Hepatocyte (in vitro differentiated cells): ENCODE results near the gene BRS3. TPM values are rescaled to one million over a fixed set of nuclear protein-coding genes. Genes with fewer than 3 reads are reported as not detected.

Source experiments
- DNase-seq: peaks from one replicate; pipeline ENCODE4 v3.0.0-alpha.2; 2016; ENCODE audit warnings: low spot score
- H2AFZ ChIP-seq: fragments of 200-600 bp; sonication (generic); 2 replicates; pipeline ENCODE4 v1.6.0; 2016; ENCODE audit warnings: antibody characterized with exemption, mild to moderate bottlenecking
- H3K27ac ChIP-seq: fragments of 200-600 bp; sonication (generic); 2 replicates; pipeline ENCODE4 v1.5.1; 2016; ENCODE audit warnings: mild to moderate bottlenecking
- H3K27me3 ChIP-seq: fragments of 200-600 bp; sonication (generic); 2 replicates; pipeline ENCODE4 v1.6.1; 2016
- H3K36me3 ChIP-seq: fragments of 200-600 bp; sonication (generic); replicated peaks from 2 replicates; pipeline ENCODE4 v1.5.1; 2016; ENCODE audit warnings: low read depth; ENCODE audit not compliant: insufficient read depth
- H3K4me1 ChIP-seq: fragments of 200-600 bp; sonication (generic); 2 replicates; pipeline ENCODE4 v1.5.1; 2016; ENCODE audit warnings: mild to moderate bottlenecking, moderate library complexity; ENCODE audit not compliant: insufficient read depth
- H3K4me2 ChIP-seq: fragments of 200-600 bp; sonication (generic); 2 replicates; pipeline ENCODE4 v1.6.0; 2016
- H3K4me3 ChIP-seq: fragments of 200-600 bp; sonication (generic); 2 replicates; pipeline ENCODE4 v1.5.1; 2016; ENCODE audit warnings: mild to moderate bottlenecking
- H3K79me2 ChIP-seq: fragments of 200-600 bp; sonication (generic); 2 replicates; pipeline ENCODE4 v1.6.0; 2017; ENCODE audit warnings: mild to moderate bottlenecking
- H3K9me2 ChIP-seq: fragments of 200-600 bp; sonication (generic); replicated peaks from 2 replicates; pipeline ENCODE4 v1.6.0; 2017; ENCODE audit warnings: mild to moderate bottlenecking; ENCODE audit not compliant: insufficient read depth
- H3K9me3 ChIP-seq: fragments of 200-600 bp; sonication (generic); 2 replicates; pipeline ENCODE4 v1.5.1; 2016; ENCODE audit warnings: low read depth, mild to moderate bottlenecking
- H4K20me1 ChIP-seq: fragments of 200-600 bp; sonication (generic); 2 replicates; pipeline ENCODE4 v1.6.0; 2016; ENCODE audit warnings: mild to moderate bottlenecking; ENCODE audit not compliant: insufficient read depth, poor library complexity, severe bottlenecking
- EZH2 ChIP-seq: fragments of 200-600 bp; sonication (generic); IDR thresholded peaks from 2 replicates; pipeline ENCODE4 v1.6.1; 2016; ENCODE audit warnings: antibody characterized with exemption, mild to moderate bottlenecking, borderline replicate concordance
- EZH2phosphoT487 ChIP-seq: fragments of 200-600 bp; sonication (generic); IDR thresholded peaks from one replicate; pipeline ENCODE4 v1.6.1; 2018; ENCODE audit warnings: antibody characterized with exemption, mild to moderate bottlenecking, low read depth, moderate library complexity; ENCODE audit not compliant: unreplicated experiment, severe bottlenecking
- WGBS: methylation state at CpG from one replicate; pipeline ENCODE4 v1.1.6; 2016; ENCODE audit warnings: low lambda C conversion rate; ENCODE audit errors: missing lambda C conversion rate; 5-methylcytosine and 5-hydroxymethylcytosine counted together
- polyA plus RNA-seq: library from polyadenylated mRNA; unstranded; fragments of >200 nt; fragmentation: Nextera tagmentation; extraction: Ambion mirVana; gene quantifications from 2 replicates; pipeline ENCODE4 v1.2.1, GENCODE V29; 2016
- total RNA-seq: library from RNA; depleted of rRNA; stranded (reverse); fragments of >200 nt; gene quantifications from 2 replicates; pipeline ENCODE4 v1.2.3, GENCODE V29; 2014
- TF ChIP-seq, protein P1 (sequence below): fragments of 200-600 bp; sonication (generic); IDR thresholded peaks from 2 replicates; pipeline ENCODE4 v1.5.1; 2016; ENCODE audit warnings: antibody characterized with exemption, mild to moderate bottlenecking; ENCODE audit not compliant: poor library complexity

Gene BRS3
- total and polyA plus RNA-seq, 2 experiments from 2014 or later, result not detected

DNA sequence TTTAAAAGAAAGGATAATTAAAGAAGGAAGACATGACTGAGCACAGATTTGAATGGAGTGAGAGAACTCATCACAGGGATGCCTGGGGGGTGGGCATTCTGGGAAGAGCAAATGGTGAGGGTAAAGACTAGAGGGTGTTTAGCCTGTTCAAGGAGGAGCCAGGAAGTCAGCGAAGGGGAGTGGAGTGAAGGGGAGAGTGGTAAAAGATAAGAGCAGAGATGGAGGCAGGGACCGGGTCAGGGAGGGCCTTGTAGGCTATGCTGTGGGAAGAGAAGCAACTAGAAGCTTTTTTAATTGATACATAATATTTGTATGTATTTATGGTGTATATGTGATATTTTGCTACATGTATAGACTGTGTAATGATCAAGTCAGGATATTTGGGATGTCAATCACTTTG, 42.0 kb downstream of the BRS3 start:
- Histone ChIP-seq H3K27ac (no peak overlapping the region), H3K79me2 (no peaks in the 10 kb centered on the region), H3K9me3 (no peaks in the 10 kb centered on the region), H3K27me3 (no peaks in the 10 kb centered on the region), H3K9me2 (no peaks in the 10 kb centered on the region), H3K4me1 (no peaks in the 10 kb centered on the region), H3K36me3 (no peaks in the 10 kb centered on the region), H3K4me2 (no peak overlapping the region), H2AFZ (no peak overlapping the region), H3K4me3 (no peak overlapping the region), H4K20me1 (no peaks in the 10 kb centered on the region)
- WGBS, result 74% methylated on average over 2 of the region's 2 CpGs
- TF ChIP-seq, protein P1, sequence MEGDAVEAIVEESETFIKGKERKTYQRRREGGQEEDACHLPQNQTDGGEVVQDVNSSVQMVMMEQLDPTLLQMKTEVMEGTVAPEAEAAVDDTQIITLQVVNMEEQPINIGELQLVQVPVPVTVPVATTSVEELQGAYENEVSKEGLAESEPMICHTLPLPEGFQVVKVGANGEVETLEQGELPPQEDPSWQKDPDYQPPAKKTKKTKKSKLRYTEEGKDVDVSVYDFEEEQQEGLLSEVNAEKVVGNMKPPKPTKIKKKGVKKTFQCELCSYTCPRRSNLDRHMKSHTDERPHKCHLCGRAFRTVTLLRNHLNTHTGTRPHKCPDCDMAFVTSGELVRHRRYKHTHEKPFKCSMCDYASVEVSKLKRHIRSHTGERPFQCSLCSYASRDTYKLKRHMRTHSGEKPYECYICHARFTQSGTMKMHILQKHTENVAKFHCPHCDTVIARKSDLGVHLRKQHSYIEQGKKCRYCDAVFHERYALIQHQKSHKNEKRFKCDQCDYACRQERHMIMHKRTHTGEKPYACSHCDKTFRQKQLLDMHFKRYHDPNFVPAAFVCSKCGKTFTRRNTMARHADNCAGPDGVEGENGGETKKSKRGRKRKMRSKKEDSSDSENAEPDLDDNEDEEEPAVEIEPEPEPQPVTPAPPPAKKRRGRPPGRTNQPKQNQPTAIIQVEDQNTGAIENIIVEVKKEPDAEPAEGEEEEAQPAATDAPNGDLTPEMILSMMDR, result no peak
- no peak for TF ChIP-seq EZH2
- DNase-seq, result no peak

DNA sequence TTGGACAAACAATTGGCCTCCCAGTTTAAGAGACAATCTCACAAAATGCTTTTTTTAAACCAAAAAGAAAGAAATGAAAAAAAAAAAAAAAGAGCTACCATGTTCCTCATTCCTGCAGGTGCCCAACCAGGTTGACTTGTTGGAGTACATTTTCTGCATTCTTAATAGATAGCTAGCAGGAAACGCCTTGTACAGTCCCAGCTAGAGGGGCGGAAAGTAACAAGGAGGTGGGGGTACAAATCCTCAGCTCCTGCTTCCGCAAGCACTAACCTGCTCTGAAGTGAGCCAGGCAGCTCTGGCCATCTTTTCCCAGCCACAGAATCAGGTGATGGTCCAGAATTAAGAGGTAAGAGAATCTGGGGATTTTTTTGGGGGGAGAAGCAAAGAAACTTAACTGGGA, 44.2 kb downstream of the BRS3 start, which contains the start of gene VGLL1:
Gene VGLL1, plus strand, starts transcription at position 265 of the 400 bp plus-strand sequence. CDS start 3,806 bp downstream, outside the sequence.
- peak; percentile 21 for DNase-seq
- Histone ChIP-seq H3K27me3 (no peaks in the 10 kb centered on the region), H2AFZ (no peak within 1 kb of the TSS), H3K4me2 (no peak within 1 kb of the TSS), H3K4me1 (no peaks in the 10 kb centered on the region), H3K36me3 (no peaks in the 10 kb centered on the region), H4K20me1 (no peaks in the 10 kb centered on the region), H3K9me2 (no peaks in the 10 kb centered on the region), H3K9me3 (no peaks in the 10 kb centered on the region), H3K79me2 (no peaks in the 10 kb centered on the region), H3K27ac (peak within 1 kb of the TSS; percentile 46), H3K4me3 (no peak within 1 kb of the TSS)
- WGBS, result 77% methylated on average over 3 of the region's 3 CpGs
- TF ChIP-seq EZH2phosphoT487 (no peak), EZH2 (no peak)
- TF ChIP-seq, protein P1, result no peak

DNA sequence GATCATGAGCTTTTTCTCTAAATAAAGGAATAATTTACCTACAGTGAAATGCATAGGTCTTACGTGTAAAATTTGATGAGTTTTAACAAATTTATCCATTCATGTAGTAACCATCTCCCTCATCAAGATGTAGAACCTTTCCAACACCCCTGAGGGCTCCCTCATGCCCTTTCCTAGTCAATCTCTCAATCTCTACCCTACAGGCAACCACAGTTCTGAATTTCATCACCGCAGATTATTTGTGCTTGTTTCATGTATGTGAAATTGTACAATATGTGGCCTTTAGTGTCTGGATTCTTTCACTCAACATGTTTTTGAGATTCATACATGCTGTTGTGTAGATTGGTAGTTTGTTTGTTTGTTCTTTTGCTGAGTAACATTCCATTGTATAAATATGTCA, 46.4 kb downstream of the BRS3 start:
- Histone ChIP-seq H4K20me1 (no peaks in the 10 kb centered on the region), H3K36me3 (no peaks in the 10 kb centered on the region), H3K4me1 (no peaks in the 10 kb centered on the region), H3K9me2 (no peaks in the 10 kb centered on the region), H3K27me3 (no peaks in the 10 kb centered on the region), H3K79me2 (no peaks in the 10 kb centered on the region), H3K4me3 (no peak overlapping the region), H3K4me2 (no peak overlapping the region), H3K9me3 (no peaks in the 10 kb centered on the region), H3K27ac (no peak overlapping the region), H2AFZ (no peak overlapping the region)
- WGBS, result 73% methylated on average over 2 of the region's 2 CpGs
- no peak for DNase-seq
- TF ChIP-seq EZH2phosphoT487 (no peak), EZH2 (no peak)
- TF ChIP-seq, protein P1, result no peak

DNA sequence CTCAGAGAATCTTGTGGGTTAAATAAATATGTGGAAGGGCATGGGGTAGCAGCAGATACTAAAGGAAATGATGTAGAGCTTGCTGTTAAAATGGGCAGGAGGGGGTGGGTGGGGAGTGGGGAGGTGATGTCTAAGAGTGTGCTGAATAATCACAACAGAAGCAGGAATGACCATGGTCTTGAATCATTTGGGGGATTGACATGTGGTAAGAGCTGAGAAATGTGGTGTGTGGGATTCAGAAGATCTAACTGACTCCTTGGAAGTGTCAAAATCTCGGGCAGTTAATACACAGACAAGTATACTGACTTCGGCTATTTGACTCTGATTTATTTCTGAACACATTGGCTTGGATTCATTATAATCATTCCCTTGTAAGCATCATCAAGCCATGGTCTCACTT, 51.1 kb downstream of the BRS3 start:
- TF ChIP-seq, protein P1, result no peak
- TF ChIP-seq EZH2, result no peak
- no peak for TF ChIP-seq EZH2phosphoT487
- no peak for DNase-seq

More for the DNA sequence above, 51.1 kb downstream of the BRS3 start:
- Histone ChIP-seq H2AFZ (no peak overlapping the region), H3K27ac (no peak overlapping the region), H3K9me2 (no peaks in the 10 kb centered on the region), H3K4me3 (no peak overlapping the region), H3K4me2 (no peak overlapping the region), H3K9me3 (no peaks in the 10 kb centered on the region), H3K27me3 (no peaks in the 10 kb centered on the region), H3K79me2 (no peaks in the 10 kb centered on the region), H4K20me1 (no peaks in the 10 kb centered on the region), H3K4me1 (no peaks in the 10 kb centered on the region), H3K36me3 (no peaks in the 10 kb centered on the region)
- WGBS, result 71% methylated on average over 2 of the region's 2 CpGs
